Erythroblast (primary cell): ENCODE results near the gene CTPS2.
A peak's percentile ranks its signal among the peaks of the same experiment; 100 is the strongest.
"Not testable (repeated sequence)": the region's sequence is repeated elsewhere in the genome, so short reads cannot be mapped to it uniquely, and the experiment has no call there.

Experiments used
- DNase-seq, 2 experiments: peaks; one replicate each; lab custom pipeline; 2025; lab: John Stamatoyannopoulos, UW
- GATA1 ChIP-seq: IDR thresholded peaks from 2 replicates; pipeline ENCODE4 v1.6.1; 2011; ENCODE audit warnings: low read depth, mild to moderate bottlenecking, control low read depth, low read length, moderate library complexity
- POLR2A ChIP-seq: IDR thresholded peaks from 2 replicates; pipeline ENCODE4 v1.6.1; 2011; ENCODE audit warnings: mild to moderate bottlenecking, low read length

CTPS2 gene

GRCh38 chrX:16592194-16592770 lies 120.2 kb downstream of the CTPS2 start:
- DNase-seq: no peak
- no peak for TF ChIP-seq POLR2A

GRCh38 chrX:16589826-16590225 lies 122.6 kb downstream of the CTPS2 start:
- TF ChIP-seq GATA1 (no peak), POLR2A (no peak)
- no peak for DNase-seq

GRCh38 chrX:16589211-16589610 lies 123.3 kb downstream of the CTPS2 start:
- no peak for DNase-seq
- TF ChIP-seq POLR2A: no peak
- TF ChIP-seq GATA1: no peak

- no peak for DNase-seq
- no peak for TF ChIP-seq GATA1
- TF ChIP-seq POLR2A: no peak
Observed at GRCh38 chrX:16588266-16588665, 124.2 kb downstream of the CTPS2 start.

- DNase-seq: no peak
- TF ChIP-seq POLR2A (no peak), GATA1 (no peak)
Observed at GRCh38 chrX:16587836-16588235, 124.6 kb downstream of the CTPS2 start.

- TF ChIP-seq GATA1 (no peak), POLR2A (no peak)
- peak; percentile 33 to 36 for DNase-seq
Observed at GRCh38 chrX:16586377-16587112, 125.9 kb downstream of the CTPS2 start.

GRCh38 chrX:16585486-16586376 lies 126.7 kb downstream of the CTPS2 start:
- DNase-seq: peak; percentile 4 to 23
- TF ChIP-seq GATA1 (no peak), POLR2A (no peak)

- DNase-seq: not testable (repeated sequence)
Observed at GRCh38 chrX:16580004-16580797, 132.3 kb downstream of the CTPS2 start.

- DNase-seq: no peak
- TF ChIP-seq GATA1: no peak
- no peak for TF ChIP-seq POLR2A
Observed at GRCh38 chrX:16579517-16579916, 133.0 kb downstream of the CTPS2 start.

GRCh38 chrX:16578218-16578617 lies 134.3 kb downstream of the CTPS2 start:
- TF ChIP-seq GATA1: no peak
- TF ChIP-seq POLR2A: no peak
- DNase-seq: no peak

GRCh38 chrX:16577483-16578029 lies 134.9 kb downstream of the CTPS2 start:
- TF ChIP-seq POLR2A: no peak
- no peak for TF ChIP-seq GATA1

GRCh38 chrX:16575388-16575787 lies 137.1 kb downstream of the CTPS2 start:
- DNase-seq: not testable (repeated sequence)

More at GRCh38 chrX:16577483-16578029, 134.9 kb downstream of the CTPS2 start:
- no peak for DNase-seq

- TF ChIP-seq POLR2A (no peak), GATA1 (no peak)
- no peak for DNase-seq
Observed at GRCh38 chrX:16573781-16574180, 138.7 kb downstream of the CTPS2 start.
